HCT116 (cell line): ENCODE results near the gene NR2F2. TPM values are rescaled to one million over a fixed set of nuclear protein-coding genes. Genes with fewer than 3 reads are reported as not detected.
"Not testable (repeated sequence)": the region's sequence is repeated elsewhere in the genome, so short reads cannot be mapped to it uniquely, and the experiment has no call there.

Experiments used
- ATAC-seq: fragments of 200-7000 bp; cut with Tn5 transposase; 2 replicates; pipeline ENCODE4 v1.9.1; 2020; ENCODE audit warnings: mild to moderate bottlenecking, moderate library complexity
- BruUV-seq: library from RNA; stranded (reverse); fragments of 400-500 nt; replicated peaks from 2 replicates; lab custom pipeline; 2021; lab: Mats Ljungman, UMichigan
- CTCF ChIA-PET: fragments of 300-600 bp; sonication (Branson Sonifier 250); formaldehyde crosslinking; loops from one replicate; lab custom pipeline; 2021; ENCODE audit warnings: antibody characterized with exemption; lab: Charles Lee
- POLR2A ChIA-PET: fragments of 300-600, 350-600 bp; sonication (Branson Sonifier 250); formaldehyde crosslinking; loops from one replicate; lab custom pipeline; 2021; ENCODE audit warnings: antibody characterized with exemption; lab: Charles Lee
- RAD21 ChIA-PET, 2 experiments: fragments of 300-600 bp; sonication (Branson Sonifier 250); formaldehyde crosslinking; loops; one replicate each; lab custom pipeline; 2023; ENCODE audit warnings: low total read pairs in 2 of 2; ENCODE audit not compliant: uncharacterized antibody in 2 of 2, unreplicated experiment in 2 of 2, low non-redundant PET in 1 of 2; lab: Charles Lee
- DNase-seq: peaks from one replicate; pipeline ENCODE4 v3.0.0-alpha.2; 2010; ENCODE audit warnings: low read depth, low spot score
- H2AFZ ChIP-seq: fragments of 200-600 bp; shearing (Covaris generic), sonication (generic); 2 replicates; pipeline ENCODE4 v1.6.1; 2017; ENCODE audit warnings: low read depth, mixed run types, mixed read lengths, antibody characterized with exemption, low read length; ENCODE audit not compliant: poor library complexity, severe bottlenecking
- H3K27ac ChIP-seq: 2 replicates; pipeline ENCODE4 v1.5.1; 2012; ENCODE audit warnings: low read depth, low read length
- H3K27me3 ChIP-seq: fragments of 200-600 bp; sonication (generic); 2 replicates; pipeline ENCODE4 v1.6.1; 2016; ENCODE audit warnings: mixed run types, low read length, mixed read lengths; ENCODE audit not compliant: insufficient read depth
- H3K36me3 ChIP-seq, 2 experiments: fragments of 200-500 bp in 1 of 2; fragments of 200-600 bp in 1 of 2; sonication (Bioruptor generic) in 1 of 2; sonication (generic) in 1 of 2; 2 replicates each; pipeline versions ENCODE4 v1.5.1 to v1.6.1; 2014 to 2016; ENCODE audit warnings: low read length in 2 of 2, inconsistent platforms in 1 of 2, mixed read lengths in 1 of 2, mixed run types in 1 of 2; ENCODE audit not compliant: insufficient read depth in 2 of 2, control insufficient read depth in 1 of 2
- H3K4me1 ChIP-seq, 2 experiments: fragments of 200-600 bp in 1 of 2; sonication (generic) in 1 of 2; 2 replicates each; pipeline versions ENCODE4 v1.5.1 to v1.6.1; 2012 to 2017; ENCODE audit warnings: low read length in 2 of 2, inconsistent platforms in 1 of 2, mild to moderate bottlenecking in 1 of 2, mixed read lengths in 1 of 2, mixed run types in 1 of 2, moderate library complexity in 1 of 2; ENCODE audit not compliant: insufficient read depth in 2 of 2, control insufficient read depth in 1 of 2
- H3K4me2 ChIP-seq: fragments of 200-600 bp; sonication (generic); 2 replicates; pipeline ENCODE4 v1.6.1; 2017; ENCODE audit warnings: mixed run types, low read length, mixed read lengths
- H3K4me3 ChIP-seq, 2 experiments: fragments of 200-600 bp in 1 of 2; sonication (generic) in 1 of 2; replicated peaks in 1 of 2; 2 replicates each; pipeline ENCODE4 v1.5.1; 2011 to 2016; ENCODE audit warnings: low read length in 2 of 2, control low read depth in 1 of 2, low read depth in 1 of 2, mild to moderate bottlenecking in 1 of 2, mixed read lengths in 1 of 2, mixed run types in 1 of 2
- H3K79me2 ChIP-seq: fragments of 200-600 bp; sonication (generic); 2 replicates; pipeline ENCODE4 v1.6.1; 2017; ENCODE audit warnings: mild to moderate bottlenecking, mixed run types, low read length, moderate library complexity, mixed read lengths; ENCODE audit not compliant: insufficient read depth
- H3K9ac ChIP-seq: fragments of 200-600 bp; sonication (generic); 2 replicates; pipeline ENCODE4 v1.6.1; 2016; ENCODE audit warnings: low read length, mixed read lengths
- H3K9me2 ChIP-seq: fragments of 200-600 bp; sonication (generic), shearing (Covaris generic); 2 replicates; pipeline ENCODE4 v1.6.1; 2017; ENCODE audit warnings: mixed run types, mild to moderate bottlenecking, moderate library complexity; ENCODE audit not compliant: insufficient read depth
- H3K9me3 ChIP-seq, 2 experiments: fragments of 200-500 bp in 1 of 2; fragments of 200-600 bp in 1 of 2; sonication (Bioruptor generic) in 1 of 2; sonication (generic) in 1 of 2; 2 replicates each; pipeline ENCODE4 v1.6.1; 2014 to 2017; ENCODE audit warnings: low read length in 2 of 2, mixed read lengths in 2 of 2, inconsistent platforms in 1 of 2, low read depth in 1 of 2, mild to moderate bottlenecking in 1 of 2, mixed run types in 1 of 2, moderate library complexity in 1 of 2; ENCODE audit not compliant: control insufficient read depth in 1 of 2, insufficient read depth in 1 of 2
- H4K20me1 ChIP-seq: fragments of 200-600 bp; sonication (generic), shearing (Covaris generic); 2 replicates; pipeline ENCODE4 v1.6.1; 2017; ENCODE audit warnings: mixed run types, mild to moderate bottlenecking, moderate library complexity; ENCODE audit not compliant: insufficient read depth
- CBX3 ChIP-seq: IDR thresholded peaks from 2 replicates; pipeline ENCODE4 v1.6.1; 2012; ENCODE audit warnings: low read depth
- EGR1 ChIP-seq: IDR thresholded peaks from 2 replicates; pipeline ENCODE4 v1.6.1; 2012; ENCODE audit warnings: low read depth
- EZH2phosphoT487 ChIP-seq: fragments of 200-600 bp; IDR thresholded peaks from 2 replicates; pipeline ENCODE4 v1.6.1; 2018; ENCODE audit warnings: antibody characterized with exemption, borderline replicate concordance
- FOSL1 ChIP-seq: IDR thresholded peaks from 2 replicates; pipeline ENCODE4 v1.6.1; 2012; ENCODE audit warnings: low read depth
- POLR2AphosphoS5 ChIP-seq: IDR thresholded peaks from 2 replicates; pipeline ENCODE4 v1.6.1; 2011; ENCODE audit warnings: mild to moderate bottlenecking, low read depth, low read length, moderate library complexity
- RAD21 ChIP-seq: IDR thresholded peaks from 2 replicates; pipeline ENCODE4 v1.6.1; 2012; ENCODE audit warnings: low read depth, mild to moderate bottlenecking
- SIN3A ChIP-seq: IDR thresholded peaks from 2 replicates; pipeline ENCODE4 v1.6.1; 2012; ENCODE audit warnings: low read depth
- intact Hi-C: fragments of 100-400 bp; cut with micrococcal nuclease; formaldehyde crosslinking; loops from 2 replicates; pipeline ENCODE4 v1.10.0; 2022
- total RNA-seq: library from RNA; stranded (reverse); gene quantifications from one replicate; pipeline ENCODE4 v1.2.1, GENCODE V29; 2021; ENCODE audit not compliant: unreplicated experiment
- TF ChIP-seq, protein P1 (sequence below): IDR thresholded peaks from 2 replicates; pipeline ENCODE4 v1.6.1; 2012; ENCODE audit warnings: low read depth

The NR2F2 gene
- total RNA-seq, 1 experiment from 2014 or later: 61.4 TPM

- Histone ChIP-seq H3K27ac (no peak overlapping the region), H3K36me3 (no peaks in the 10 kb centered on the region), H3K9me3 (no peaks in the 10 kb centered on the region), H3K27me3 (no peaks in the 10 kb centered on the region), H3K4me3 (no peak overlapping the region), H3K79me2 (no peaks in the 10 kb centered on the region), H2AFZ (no peak overlapping the region), H3K4me1 (no peaks in the 10 kb centered on the region), H3K9me2 (no peaks in the 10 kb centered on the region), H3K9ac (no peak overlapping the region), H4K20me1 (no peaks in the 10 kb centered on the region), H3K4me2 (no peak overlapping the region)
- ChIA-PET POLR2A (no interaction called here), CTCF (no interaction called here), RAD21 (no interaction called here)
- ATAC-seq (no peak), DNase-seq (no peak)
- intact Hi-C loops: no loop called here
- TF ChIP-seq SIN3A (no peak), EZH2phosphoT487 (no peak), POLR2AphosphoS5 (no peak), FOSL1 (no peak), EGR1 (no peak), CBX3 (no peak), RAD21 (no peak)
- TF ChIP-seq, protein P1, sequence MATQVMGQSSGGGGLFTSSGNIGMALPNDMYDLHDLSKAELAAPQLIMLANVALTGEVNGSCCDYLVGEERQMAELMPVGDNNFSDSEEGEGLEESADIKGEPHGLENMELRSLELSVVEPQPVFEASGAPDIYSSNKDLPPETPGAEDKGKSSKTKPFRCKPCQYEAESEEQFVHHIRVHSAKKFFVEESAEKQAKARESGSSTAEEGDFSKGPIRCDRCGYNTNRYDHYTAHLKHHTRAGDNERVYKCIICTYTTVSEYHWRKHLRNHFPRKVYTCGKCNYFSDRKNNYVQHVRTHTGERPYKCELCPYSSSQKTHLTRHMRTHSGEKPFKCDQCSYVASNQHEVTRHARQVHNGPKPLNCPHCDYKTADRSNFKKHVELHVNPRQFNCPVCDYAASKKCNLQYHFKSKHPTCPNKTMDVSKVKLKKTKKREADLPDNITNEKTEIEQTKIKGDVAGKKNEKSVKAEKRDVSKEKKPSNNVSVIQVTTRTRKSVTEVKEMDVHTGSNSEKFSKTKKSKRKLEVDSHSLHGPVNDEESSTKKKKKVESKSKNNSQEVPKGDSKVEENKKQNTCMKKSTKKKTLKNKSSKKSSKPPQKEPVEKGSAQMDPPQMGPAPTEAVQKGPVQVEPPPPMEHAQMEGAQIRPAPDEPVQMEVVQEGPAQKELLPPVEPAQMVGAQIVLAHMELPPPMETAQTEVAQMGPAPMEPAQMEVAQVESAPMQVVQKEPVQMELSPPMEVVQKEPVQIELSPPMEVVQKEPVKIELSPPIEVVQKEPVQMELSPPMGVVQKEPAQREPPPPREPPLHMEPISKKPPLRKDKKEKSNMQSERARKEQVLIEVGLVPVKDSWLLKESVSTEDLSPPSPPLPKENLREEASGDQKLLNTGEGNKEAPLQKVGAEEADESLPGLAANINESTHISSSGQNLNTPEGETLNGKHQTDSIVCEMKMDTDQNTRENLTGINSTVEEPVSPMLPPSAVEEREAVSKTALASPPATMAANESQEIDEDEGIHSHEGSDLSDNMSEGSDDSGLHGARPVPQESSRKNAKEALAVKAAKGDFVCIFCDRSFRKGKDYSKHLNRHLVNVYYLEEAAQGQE: no peak
- BruUV-seq: no TSS peak
Observed at GRCh38 chr15:96374499-96374898, 44.0 kb downstream of the NR2F2 start.

DNA sequence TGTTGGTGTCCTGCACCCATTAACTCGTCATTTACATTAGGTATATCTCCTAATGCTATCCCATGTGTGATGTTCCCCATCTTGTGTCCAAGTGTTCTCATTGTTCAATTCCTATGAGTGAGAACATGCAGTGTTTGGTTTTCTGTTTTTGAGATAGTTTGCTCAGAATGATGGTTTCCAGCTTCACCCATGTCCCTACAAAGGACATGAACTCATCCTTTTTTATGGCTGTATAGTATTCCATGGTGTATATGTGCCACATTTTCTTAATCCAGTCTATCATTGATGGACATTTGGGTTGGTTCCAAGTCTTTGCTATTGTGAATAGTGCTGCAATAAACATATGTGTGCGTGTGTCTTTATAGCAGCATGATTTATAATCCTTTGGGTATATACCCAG lies 49.1 kb downstream of the NR2F2 start:
- BruUV-seq, H3K4me3 ChIP-seq, H3K27ac ChIP-seq, H4K20me1 ChIP-seq, H3K79me2 ChIP-seq, RAD21 ChIA-PET, POLR2A ChIA-PET, H3K36me3 ChIP-seq, CTCF ChIA-PET, H3K9ac ChIP-seq, H3K27me3 ChIP-seq, H3K4me1 ChIP-seq, H2AFZ ChIP-seq, ATAC-seq, intact Hi-C loops, H3K4me2 ChIP-seq, DNase-seq, H3K9me3 ChIP-seq, H3K9me2 ChIP-seq: not testable (repeated sequence)
